CD4-positive, alpha-beta T cell treated with Interleukin-6 for 4 hours (primary cell): Measurements from ENCODE around the gene CCL2.

ENCODE experiments used
- DNase-seq: peaks from one replicate; pipeline ENCODE4 v3.0.0-alpha.2; 2020; ENCODE audit warnings: mixed read lengths

The CCL2 gene

GRCh38 chr17:34275881-34276280 lies 20.8 kb downstream of the CCL2 start:
- no peak for DNase-seq

- no peak for DNase-seq
Observed at GRCh38 chr17:34276826-34277225, 21.7 kb downstream of the CCL2 start.

- DNase-seq = no peak
Observed at GRCh38 chr17:34283571-34283970, 28.5 kb downstream of the CCL2 start.

- no peak for DNase-seq
Observed at GRCh38 chr17:34285286-34285792, 30.3 kb downstream of the CCL2 start, which contains the start of gene CCL11. CCL11 (plus strand) TSS chr17:34285742; CDS start chr17:34285809, 67 bp downstream.

- no peak for DNase-seq
Observed at GRCh38 chr17:34287875-34288274, 32.8 kb downstream of the CCL2 start.

GRCh38 chr17:34290586-34290985 lies 35.5 kb downstream of the CCL2 start:
- no peak for DNase-seq

GRCh38 chr17:34291721-34292348 lies 36.8 kb downstream of the CCL2 start:
- DNase-seq = no peak

GRCh38 chr17:34299027-34299426 lies 43.9 kb downstream of the CCL2 start:
- no peak for DNase-seq

- no peak for DNase-seq
Observed at GRCh38 chr17:34299956-34300577, 45.0 kb downstream of the CCL2 start.

GRCh38 chr17:34300652-34301370 lies 45.7 kb downstream of the CCL2 start:
- DNase-seq = no peak

- DNase-seq = no peak
Observed at GRCh38 chr17:34301986-34302385, 46.9 kb downstream of the CCL2 start.

GRCh38 chr17:34302636-34303035 lies 47.6 kb downstream of the CCL2 start:
- DNase-seq = no peak

- DNase-seq = no peak
Observed at GRCh38 chr17:34303606-34304005, 48.5 kb downstream of the CCL2 start.

- no peak for DNase-seq
Observed at GRCh38 chr17:34305061-34305460, 50.0 kb downstream of the CCL2 start.

GRCh38 chr17:34305606-34306005 lies 50.5 kb downstream of the CCL2 start:
- DNase-seq = no peak

- DNase-seq = no peak
Observed at GRCh38 chr17:34306466-34306865, 51.4 kb downstream of the CCL2 start.
